ENCODE measurements around the gene PRICKLE3.
"Not testable (repeated sequence)": the region's sequence is repeated elsewhere in the genome, so short reads cannot be mapped to it uniquely, and the experiment has no call there.

The PRICKLE3 gene

GRCh38 chrX:49149291-49149690 lies 36.9 kb downstream of the PRICKLE3 start:
- not testable (repeated sequence) for H3K36me3 Mint-ChIP-seq (ENCODE audit: low read depth); H3K27ac Mint-ChIP-seq; H3K4me3 Mint-ChIP-seq; DNase-seq (ENCODE audit: low spot score); H3K27me3 Mint-ChIP-seq (ENCODE audit: low read depth); H3K4me1 Mint-ChIP-seq (ENCODE audit: low read depth); H3K9me3 Mint-ChIP-seq

- not testable (repeated sequence) for H3K27me3 Mint-ChIP-seq (ENCODE audit: low read depth); H3K4me1 Mint-ChIP-seq (ENCODE audit: low read depth); H3K27ac Mint-ChIP-seq; H3K36me3 Mint-ChIP-seq (ENCODE audit: low read depth); DNase-seq (ENCODE audit: low spot score); H3K4me3 Mint-ChIP-seq; H3K9me3 Mint-ChIP-seq
Measured at GRCh38 chrX:49148390-49149100, 37.6 kb downstream of the PRICKLE3 start.

- no peak overlapping the region for H3K4me3 Mint-ChIP-seq
- H3K36me3 Mint-ChIP-seq (ENCODE audit: low read depth) = no peaks in the 10 kb centered on the region
Measured at GRCh38 chrX:49147936-49148335, 38.2 kb downstream of the PRICKLE3 start.

GRCh38 chrX:49147282-49147681 lies 38.9 kb downstream of the PRICKLE3 start:
- no peaks in the 10 kb centered on the region for H3K36me3 Mint-ChIP-seq (ENCODE audit: low read depth)

More at GRCh38 chrX:49147936-49148335, 38.2 kb downstream of the PRICKLE3 start:
- no peak overlapping the region for H3K27ac Mint-ChIP-seq
- DNase-seq (ENCODE audit: low spot score) = no peak
- H3K9me3 Mint-ChIP-seq = no peaks in the 10 kb centered on the region
- no peaks in the 10 kb centered on the region for H3K27me3 Mint-ChIP-seq (ENCODE audit: low read depth)
- no peaks in the 10 kb centered on the region for H3K4me1 Mint-ChIP-seq (ENCODE audit: low read depth)

GRCh38 chrX:49143154-49143553 lies 43.0 kb downstream of the PRICKLE3 start:
- not testable (repeated sequence) for H3K27me3 Mint-ChIP-seq (ENCODE audit: low read depth); H3K4me1 Mint-ChIP-seq (ENCODE audit: low read depth); H3K36me3 Mint-ChIP-seq (ENCODE audit: low read depth); H3K4me3 Mint-ChIP-seq; H3K27ac Mint-ChIP-seq; DNase-seq (ENCODE audit: low spot score)
- peaks cover 16% of the 10 kb centered on the region for H3K9me3 Mint-ChIP-seq

More at GRCh38 chrX:49147282-49147681, 38.9 kb downstream of the PRICKLE3 start:
- H3K27ac Mint-ChIP-seq = no peak overlapping the region
- H3K27me3 Mint-ChIP-seq (ENCODE audit: low read depth) = no peaks in the 10 kb centered on the region
- H3K4me1 Mint-ChIP-seq (ENCODE audit: low read depth) = no peaks in the 10 kb centered on the region
- H3K4me3 Mint-ChIP-seq = no peak overlapping the region
- no peak for DNase-seq (ENCODE audit: low spot score)
- no peaks in the 10 kb centered on the region for H3K9me3 Mint-ChIP-seq

GRCh38 chrX:49142264-49142663 lies 43.9 kb downstream of the PRICKLE3 start:
- not testable (repeated sequence) for H3K27me3 Mint-ChIP-seq (ENCODE audit: low read depth); H3K36me3 Mint-ChIP-seq (ENCODE audit: low read depth)

GRCh38 chrX:49139713-49140112 lies 46.5 kb downstream of the PRICKLE3 start:
- DNase-seq (ENCODE audit: low spot score) = no peak
- no peaks in the 10 kb centered on the region for H3K27me3 Mint-ChIP-seq (ENCODE audit: low read depth)
- H3K27ac Mint-ChIP-seq = no peak overlapping the region
- peaks cover 7% of the 10 kb centered on the region for H3K36me3 Mint-ChIP-seq (ENCODE audit: low read depth)
- H3K4me1 Mint-ChIP-seq (ENCODE audit: low read depth) = no peaks in the 10 kb centered on the region
- peaks cover 16% of the 10 kb centered on the region for H3K9me3 Mint-ChIP-seq
- no peak overlapping the region for H3K4me3 Mint-ChIP-seq

More at GRCh38 chrX:49142264-49142663, 43.9 kb downstream of the PRICKLE3 start:
- H3K4me3 Mint-ChIP-seq; H3K27ac Mint-ChIP-seq; DNase-seq (ENCODE audit: low spot score); H3K4me1 Mint-ChIP-seq (ENCODE audit: low read depth): not testable (repeated sequence)
- peaks cover 16% of the 10 kb centered on the region for H3K9me3 Mint-ChIP-seq

DNA sequence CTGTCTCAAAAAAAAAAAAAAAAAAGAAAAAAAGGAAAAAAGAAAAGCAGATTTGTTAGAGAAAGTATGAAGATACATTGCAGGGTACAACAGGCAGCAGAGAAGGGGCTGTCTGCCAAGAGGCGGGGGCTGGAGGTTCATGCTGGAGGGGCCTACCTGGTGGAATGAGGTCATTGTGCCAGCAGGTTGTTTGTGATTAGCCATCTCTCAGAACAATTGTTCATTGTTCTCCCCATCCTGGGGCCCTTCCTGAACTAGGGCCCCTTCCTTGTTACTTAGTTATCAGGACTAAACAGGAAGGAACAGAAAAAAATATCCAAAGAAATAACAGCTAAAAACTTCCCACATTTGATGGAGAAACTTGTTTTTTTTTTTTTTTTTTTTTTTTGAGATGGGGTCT lies 48.7 kb downstream of the PRICKLE3 start:
- DNase-seq (ENCODE audit: low spot score) = no peak
- Mint-ChIP-seq H3K4me1 (ENCODE audit: low read depth) (no peaks in the 10 kb centered on the region), H3K36me3 (ENCODE audit: low read depth) (peaks cover 7% of the 10 kb centered on the region), H3K27ac (no peak overlapping the region), H3K27me3 (ENCODE audit: low read depth) (no peaks in the 10 kb centered on the region), H3K9me3 (peaks cover 16% of the 10 kb centered on the region), H3K4me3 (no peak overlapping the region)

- H3K27me3 Mint-ChIP-seq (ENCODE audit: low read depth) = no peaks in the 10 kb centered on the region
- H3K4me1 Mint-ChIP-seq (ENCODE audit: low read depth) = no peaks in the 10 kb centered on the region
- no peak for DNase-seq (ENCODE audit: low spot score)
- H3K27ac Mint-ChIP-seq = no peak overlapping the region
- no peak overlapping the region for H3K4me3 Mint-ChIP-seq
- no peaks in the 10 kb centered on the region for H3K9me3 Mint-ChIP-seq
- H3K36me3 Mint-ChIP-seq (ENCODE audit: low read depth) = no peaks in the 10 kb centered on the region
Measured at GRCh38 chrX:49133759-49134158, 52.4 kb downstream of the PRICKLE3 start.

DNA sequence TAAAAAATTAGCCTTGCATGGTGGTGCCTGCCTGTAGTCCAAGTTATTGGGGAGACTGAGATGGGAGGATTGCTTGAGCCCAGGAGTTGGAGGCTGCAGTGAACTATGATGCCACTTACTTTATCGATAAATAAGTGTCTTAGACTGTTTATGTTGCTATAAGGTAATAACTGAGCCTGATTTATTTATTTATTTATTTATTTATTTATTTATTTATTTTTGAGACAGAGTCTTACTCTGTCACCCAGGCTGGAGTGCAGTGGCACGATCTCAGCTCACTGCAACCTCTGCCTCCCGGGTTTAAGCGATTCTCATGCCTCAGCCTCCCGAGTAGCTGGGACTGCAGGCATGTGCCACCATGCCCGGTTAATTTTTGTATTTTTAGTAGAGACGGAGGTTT lies 53.9 kb downstream of the PRICKLE3 start:
- H3K4me1 Mint-ChIP-seq (ENCODE audit: low read depth); H3K36me3 Mint-ChIP-seq (ENCODE audit: low read depth); H3K4me3 Mint-ChIP-seq; H3K27me3 Mint-ChIP-seq (ENCODE audit: low read depth); H3K27ac Mint-ChIP-seq; DNase-seq (ENCODE audit: low spot score); H3K9me3 Mint-ChIP-seq: not testable (repeated sequence)

DNA sequence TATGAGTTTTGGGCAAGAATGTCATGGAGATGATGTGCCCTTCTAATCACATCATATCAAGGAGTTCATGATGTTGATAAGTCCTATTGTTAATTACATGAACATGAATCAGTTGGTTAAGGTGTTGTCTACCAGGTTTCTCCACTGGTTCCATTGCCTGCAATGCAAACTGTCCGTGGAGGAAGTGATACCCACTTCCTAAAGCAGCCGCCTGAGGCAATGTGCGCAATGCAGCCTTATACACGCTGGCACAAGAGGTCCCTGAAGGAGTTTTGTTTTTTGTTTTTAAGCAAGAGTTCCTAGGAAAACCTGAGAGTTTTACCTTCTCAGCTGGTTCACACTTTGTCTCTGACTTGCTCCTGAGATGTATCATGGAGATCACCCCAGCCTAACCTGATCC lies 56.7 kb downstream of the PRICKLE3 start:
- Mint-ChIP-seq H3K27ac (no peak overlapping the region), H3K36me3 (ENCODE audit: low read depth) (no peaks in the 10 kb centered on the region), H3K27me3 (ENCODE audit: low read depth) (no peaks in the 10 kb centered on the region), H3K4me1 (ENCODE audit: low read depth) (no peaks in the 10 kb centered on the region), H3K9me3 (no peaks in the 10 kb centered on the region), H3K4me3 (no peak overlapping the region)
- DNase-seq (ENCODE audit: low spot score) = no peak

GRCh38 chrX:49127742-49128258 lies 58.4 kb downstream of the PRICKLE3 start:
- not testable (repeated sequence) for H3K4me1 Mint-ChIP-seq (ENCODE audit: low read depth); H3K9me3 Mint-ChIP-seq; H3K4me3 Mint-ChIP-seq; H3K27ac Mint-ChIP-seq; DNase-seq (ENCODE audit: low spot score); H3K27me3 Mint-ChIP-seq (ENCODE audit: low read depth); H3K36me3 Mint-ChIP-seq (ENCODE audit: low read depth)

Data from T-helper 2 cell treated with Interferon-gamma antibody and Interleukin-4, amounts not matched to agents 5 μg/mL and 100 μg/mL, for 36 hours (primary cell).